ENCODE data around the gene SNAP23. TPM values are rescaled to one million over a fixed set of nuclear protein-coding genes. Genes with fewer than 3 reads are reported as not detected.
A peak's percentile ranks its signal among the peaks of the same experiment; 100 is the strongest.

SNAP23 gene
- total RNA-seq, 4 donors from 2014 or later = 50.0 to 71.8 (median 57.2) TPM

- TF ChIP-seq POLR2A (IDR thresholded peaks at IDR 0.05) (peak; percentile 25 to 51), EP300 (IDR thresholded peaks at IDR 0.05) (no peak), POLR2AphosphoS5 (IDR thresholded peaks at IDR 0.05) (peak; percentile 76)
- TF ChIP-seq, protein P1, sequence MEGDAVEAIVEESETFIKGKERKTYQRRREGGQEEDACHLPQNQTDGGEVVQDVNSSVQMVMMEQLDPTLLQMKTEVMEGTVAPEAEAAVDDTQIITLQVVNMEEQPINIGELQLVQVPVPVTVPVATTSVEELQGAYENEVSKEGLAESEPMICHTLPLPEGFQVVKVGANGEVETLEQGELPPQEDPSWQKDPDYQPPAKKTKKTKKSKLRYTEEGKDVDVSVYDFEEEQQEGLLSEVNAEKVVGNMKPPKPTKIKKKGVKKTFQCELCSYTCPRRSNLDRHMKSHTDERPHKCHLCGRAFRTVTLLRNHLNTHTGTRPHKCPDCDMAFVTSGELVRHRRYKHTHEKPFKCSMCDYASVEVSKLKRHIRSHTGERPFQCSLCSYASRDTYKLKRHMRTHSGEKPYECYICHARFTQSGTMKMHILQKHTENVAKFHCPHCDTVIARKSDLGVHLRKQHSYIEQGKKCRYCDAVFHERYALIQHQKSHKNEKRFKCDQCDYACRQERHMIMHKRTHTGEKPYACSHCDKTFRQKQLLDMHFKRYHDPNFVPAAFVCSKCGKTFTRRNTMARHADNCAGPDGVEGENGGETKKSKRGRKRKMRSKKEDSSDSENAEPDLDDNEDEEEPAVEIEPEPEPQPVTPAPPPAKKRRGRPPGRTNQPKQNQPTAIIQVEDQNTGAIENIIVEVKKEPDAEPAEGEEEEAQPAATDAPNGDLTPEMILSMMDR (IDR thresholded peaks at IDR 0.05) = peak in 1 of 4 experiments; percentile 8
- Histone ChIP-seq H3K27me3 (no peaks in the 10 kb centered on the region), H3K4me1 (peaks cover 5 to 66% (median 7%) of the 10 kb centered on the region in 3 donors), H3K36me3 (peaks cover 0 to 10% of the 10 kb centered on the region in 2 donors), H3K9me3 (no peaks in the 10 kb centered on the region), H3K27ac (peak overlapping the region; percentile 84 to 100 (median 88)), H3K4me3 (peak overlapping the region; percentile 45 to 88)
- WGBS, 2 donors (ENCODE audit: low coverage in 1 of 2) = 12 to 18% methylated on average over 8 of the region's 8 CpGs
- peak; percentile 93 for ATAC-seq
Measured at GRCh38 chr15:42457445-42458442, 37.7 kb upstream of the SNAP23 start.

DNA sequence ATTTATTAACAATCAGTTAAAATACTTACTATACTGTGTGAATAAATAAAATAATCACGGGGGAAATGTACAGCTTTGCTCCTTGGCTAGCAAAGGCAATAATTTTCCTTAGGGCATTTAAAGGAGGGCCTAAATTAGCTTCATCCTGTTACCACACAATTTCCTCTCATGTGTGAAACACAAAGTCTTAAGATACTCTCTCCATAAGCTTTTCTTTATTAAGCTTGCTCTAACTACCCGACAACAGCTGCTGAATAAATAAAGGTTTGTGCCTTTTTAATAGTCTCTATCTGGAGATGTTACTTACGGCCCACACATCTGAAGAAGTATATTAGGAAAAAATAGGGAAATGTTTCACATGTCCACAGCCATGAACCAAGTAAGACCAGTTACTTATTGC is 34.2 kb upstream of the SNAP23 start:
- H3K4me1 ChIP-seq = peaks cover 5 to 44% (median 7%) of the 10 kb centered on the region in 3 donors

GRCh38 chr15:42465520-42466259 is 29.7 kb upstream of the SNAP23 start:
- Histone ChIP-seq H3K27me3 (no peaks in the 10 kb centered on the region), H3K36me3 (peaks cover 0 to 32% of the 10 kb centered on the region in 2 donors), H3K9me3 (no peaks in the 10 kb centered on the region), H3K4me1 (peaks cover 2 to 20% (median 3%) of the 10 kb centered on the region in 3 donors), H3K4me3 (no peak overlapping the region), H3K27ac (peak overlapping the region; percentile 59 to 87 (median 74))
- peak; percentile 82 for ATAC-seq
- WGBS, 2 donors (ENCODE audit: low coverage in 1 of 2) = 64 to 68% methylated on average over 7 to 8 of the region's 8 CpGs
- no peak for TF ChIP-seq POLR2A (IDR thresholded peaks at IDR 0.05)
- peak; percentile 53 for TF ChIP-seq POLR2AphosphoS5 (IDR thresholded peaks at IDR 0.05)

More for the DNA sequence above, 34.2 kb upstream of the SNAP23 start:
- Histone ChIP-seq H3K9me3 (no peaks in the 10 kb centered on the region), H3K4me3 (no peak overlapping the region), H3K36me3 (peaks cover 0 to 19% of the 10 kb centered on the region in 2 donors), H3K27ac (peak overlapping the region in 3 of 4 donors; percentile 11 to 39 (median 15)), H3K27me3 (no peaks in the 10 kb centered on the region)
- TF ChIP-seq, protein P1 (IDR thresholded peaks at IDR 0.05) = no peak
- TF ChIP-seq POLR2AphosphoS5 (IDR thresholded peaks at IDR 0.05) (no peak), POLR2A (IDR thresholded peaks at IDR 0.05) (no peak), EP300 (IDR thresholded peaks at IDR 0.05) (no peak)
- WGBS, 2 donors (ENCODE audit: low coverage in 1 of 2) = 42 to 72% methylated on average over 3 of the region's 3 CpGs
- no peak for ATAC-seq

- TF ChIP-seq POLR2AphosphoS5 (IDR thresholded peaks at IDR 0.05) (peak; percentile 21), EP300 (IDR thresholded peaks at IDR 0.05) (no peak), POLR2A (IDR thresholded peaks at IDR 0.05) (no peak)
- TF ChIP-seq, protein P1 (IDR thresholded peaks at IDR 0.05) = no peak
- peaks cover 3 to 51% (median 7%) of the 10 kb centered on the region in 3 donors for H3K4me1 ChIP-seq
- WGBS, 2 donors (ENCODE audit: low coverage in 1 of 2) = 25% methylated on average over 1 to 3 of the region's 3 CpGs
- no peak overlapping the region for H3K4me3 ChIP-seq
- H3K27ac ChIP-seq = peak overlapping the region; percentile 73 to 83 (median 80)
- no peaks in the 10 kb centered on the region for H3K9me3 ChIP-seq
- ATAC-seq = peak; percentile 82
- no peaks in the 10 kb centered on the region for H3K27me3 ChIP-seq
- H3K36me3 ChIP-seq = peaks cover 0 to 13% of the 10 kb centered on the region in 2 donors
Measured at GRCh38 chr15:42471002-42471401, 24.4 kb upstream of the SNAP23 start.

- H3K9me3 ChIP-seq = no peaks in the 10 kb centered on the region
- 59 to 100% methylated on average over 2 of the region's 2 CpGs for WGBS, 2 donors (ENCODE audit: low coverage in 1 of 2)
- H3K36me3 ChIP-seq = peaks cover 0 to 4% of the 10 kb centered on the region in 2 donors
- H3K4me1 ChIP-seq = peaks cover 0 to 38% (median 7%) of the 10 kb centered on the region in 3 donors
- no peak for ATAC-seq
- H3K27ac ChIP-seq = peak overlapping the region in 3 of 4 donors; percentile 27 to 28 (median 28)
- no peak for TF ChIP-seq POLR2AphosphoS5 (IDR thresholded peaks at IDR 0.05)
- no peak for TF ChIP-seq EP300 (IDR thresholded peaks at IDR 0.05)
- TF ChIP-seq POLR2A (IDR thresholded peaks at IDR 0.05) = no peak
- TF ChIP-seq, protein P1 (IDR thresholded peaks at IDR 0.05) = no peak
- H3K27me3 ChIP-seq = no peaks in the 10 kb centered on the region
- H3K4me3 ChIP-seq = no peak overlapping the region
Measured at GRCh38 chr15:42474827-42475226, 20.6 kb upstream of the SNAP23 start.

Data from gastroesophageal sphincter (tissue), 4 donors.